Cardiac fibroblast (primary cell): ENCODE results near the gene TMEM86B.
"Not testable (repeated sequence)": the region's sequence is repeated elsewhere in the genome, so short reads cannot be mapped to it uniquely, and the experiment has no call there.

Experiments
- DNase-seq, 2 donors: peaks; one replicate each; pipeline versions ENCODE4 v3.0.0 to v3.0.0-alpha.2; 2010; ENCODE audit warnings: low read depth in 2 of 2
- H3K4me3 ChIP-seq, 2 donors: replicated peaks in 1 of 2; 1 replicate in 1 of 2; 2 replicates in 1 of 2; pipeline ENCODE4 v1.5.1; 2011; ENCODE audit warnings: low read depth in 2 of 2, low read length in 2 of 2, mild to moderate bottlenecking in 2 of 2, moderate library complexity in 1 of 2
- TF ChIP-seq, protein P1 (sequence below): IDR thresholded peaks from one replicate; pipeline ENCODE4 v1.5.1; 2011; ENCODE audit warnings: low read depth, mild to moderate bottlenecking, low read length, inconsistent platforms

Gene TMEM86B

DNA sequence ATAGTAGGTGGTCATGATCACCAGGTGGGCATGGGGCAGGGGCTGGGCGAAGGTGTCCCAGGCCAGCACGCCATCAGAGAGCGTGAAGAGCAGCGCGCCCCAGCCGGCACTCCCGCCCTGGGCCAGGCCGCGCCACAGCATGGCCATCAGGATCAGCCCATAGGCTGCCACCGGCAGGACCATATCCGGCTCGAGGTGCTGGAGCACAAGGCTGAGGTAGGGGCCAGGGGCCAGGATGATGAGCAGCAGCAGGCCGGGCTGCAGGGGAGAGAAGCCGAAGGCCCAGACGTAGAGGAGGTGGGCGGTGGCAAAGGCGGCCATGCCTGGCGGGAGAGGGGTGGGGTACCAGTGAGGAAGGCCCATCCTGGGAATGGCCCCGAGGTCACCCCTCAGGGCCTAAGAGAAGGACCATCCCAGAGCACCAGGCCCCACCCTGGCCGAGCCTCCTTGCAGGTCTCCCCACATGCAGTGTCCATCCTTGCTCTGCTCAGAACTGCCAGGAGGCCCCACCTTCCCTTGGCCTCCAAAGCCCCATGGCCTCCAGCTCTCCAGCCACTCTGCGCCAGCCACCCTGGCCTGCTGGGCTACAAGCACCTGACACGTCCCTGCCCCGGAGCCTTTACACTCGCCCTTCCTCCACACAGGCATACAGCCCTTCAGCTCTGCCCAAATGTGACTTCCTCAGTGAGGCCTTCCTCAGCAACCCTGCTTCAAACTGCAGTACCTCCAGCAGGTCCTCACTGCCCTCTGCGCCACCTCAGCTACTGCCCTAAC lies 1.1 kb downstream of the TMEM86B start:
- TF ChIP-seq, protein P1, sequence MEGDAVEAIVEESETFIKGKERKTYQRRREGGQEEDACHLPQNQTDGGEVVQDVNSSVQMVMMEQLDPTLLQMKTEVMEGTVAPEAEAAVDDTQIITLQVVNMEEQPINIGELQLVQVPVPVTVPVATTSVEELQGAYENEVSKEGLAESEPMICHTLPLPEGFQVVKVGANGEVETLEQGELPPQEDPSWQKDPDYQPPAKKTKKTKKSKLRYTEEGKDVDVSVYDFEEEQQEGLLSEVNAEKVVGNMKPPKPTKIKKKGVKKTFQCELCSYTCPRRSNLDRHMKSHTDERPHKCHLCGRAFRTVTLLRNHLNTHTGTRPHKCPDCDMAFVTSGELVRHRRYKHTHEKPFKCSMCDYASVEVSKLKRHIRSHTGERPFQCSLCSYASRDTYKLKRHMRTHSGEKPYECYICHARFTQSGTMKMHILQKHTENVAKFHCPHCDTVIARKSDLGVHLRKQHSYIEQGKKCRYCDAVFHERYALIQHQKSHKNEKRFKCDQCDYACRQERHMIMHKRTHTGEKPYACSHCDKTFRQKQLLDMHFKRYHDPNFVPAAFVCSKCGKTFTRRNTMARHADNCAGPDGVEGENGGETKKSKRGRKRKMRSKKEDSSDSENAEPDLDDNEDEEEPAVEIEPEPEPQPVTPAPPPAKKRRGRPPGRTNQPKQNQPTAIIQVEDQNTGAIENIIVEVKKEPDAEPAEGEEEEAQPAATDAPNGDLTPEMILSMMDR: no peak
- no peak for DNase-seq
- no peak overlapping the region for H3K4me3 ChIP-seq

DNA sequence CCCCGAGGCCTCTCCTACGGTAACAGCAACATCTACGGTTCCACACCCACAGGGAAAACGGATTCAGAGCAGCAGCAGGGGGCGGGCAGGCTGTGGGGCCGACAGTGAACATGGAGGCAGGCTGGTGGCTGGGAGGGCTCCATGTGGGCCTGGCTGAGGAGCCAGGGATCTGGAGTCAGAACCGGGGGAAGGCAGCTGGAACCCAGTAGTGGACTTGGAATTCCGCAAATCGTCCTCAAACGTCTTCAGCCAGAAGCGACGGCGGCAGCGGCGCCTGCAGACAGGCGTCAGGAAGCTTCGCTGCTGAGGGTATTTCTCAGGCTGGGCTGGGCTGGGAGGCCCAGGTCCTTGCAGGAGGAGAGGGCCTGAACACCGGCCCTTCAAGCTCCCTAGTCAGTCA lies 1.8 kb downstream of the TMEM86B start:
- no peak for DNase-seq
- no peak overlapping the region for H3K4me3 ChIP-seq
- TF ChIP-seq, protein P1: no peak

DNA sequence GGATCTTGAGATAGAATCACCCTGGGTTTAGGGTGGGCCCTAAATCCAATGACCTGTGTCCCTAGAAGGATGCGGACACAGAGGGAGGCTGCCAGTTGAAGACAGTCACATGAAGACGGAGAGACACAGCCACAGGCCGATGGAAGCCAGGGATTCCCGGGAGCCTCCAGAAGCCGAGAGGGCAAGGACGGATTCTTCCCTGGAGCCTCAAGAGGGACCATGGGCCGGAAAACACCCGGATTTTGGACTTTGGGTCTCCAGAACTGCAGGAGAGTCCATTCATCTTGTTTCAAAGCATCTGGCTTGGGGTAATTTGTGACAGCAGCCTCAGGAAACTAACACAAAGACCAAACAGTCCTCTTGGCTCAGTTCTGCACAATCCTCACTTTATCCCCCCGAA lies 2.3 kb downstream of the TMEM86B start:
- TF ChIP-seq, protein P1: no peak
- H3K4me3 ChIP-seq: no peak overlapping the region
- no peak for DNase-seq

DNA sequence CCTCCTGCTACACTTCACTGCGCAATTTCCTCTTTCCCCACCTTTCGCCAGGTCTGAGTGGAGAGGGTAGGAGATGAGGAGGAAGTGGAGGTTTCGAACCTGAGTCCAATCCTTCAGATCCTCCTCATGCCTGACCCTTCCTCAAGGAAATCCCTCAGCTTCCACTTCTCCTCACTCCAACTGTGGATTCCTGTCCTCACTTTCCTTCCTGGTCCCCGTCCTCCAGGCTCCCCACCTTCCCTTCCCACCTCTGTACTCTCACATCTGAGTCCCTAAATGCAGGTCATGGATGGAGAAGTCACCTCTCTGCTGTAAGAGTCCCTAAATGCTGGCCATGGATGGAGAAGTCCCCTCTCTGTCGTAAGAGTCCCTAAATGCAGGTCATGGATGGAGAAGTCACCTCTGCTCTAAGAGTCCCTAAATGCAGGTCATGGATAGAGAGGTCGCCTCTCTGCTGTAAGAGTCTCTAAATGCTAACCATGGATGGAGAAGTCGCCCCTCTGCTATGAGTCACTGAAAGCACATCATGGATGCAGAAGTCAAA lies 3.1 kb downstream of the TMEM86B start:
- DNase-seq: no peak
- TF ChIP-seq, protein P1: no peak
- H3K4me3 ChIP-seq: no peak overlapping the region

DNA sequence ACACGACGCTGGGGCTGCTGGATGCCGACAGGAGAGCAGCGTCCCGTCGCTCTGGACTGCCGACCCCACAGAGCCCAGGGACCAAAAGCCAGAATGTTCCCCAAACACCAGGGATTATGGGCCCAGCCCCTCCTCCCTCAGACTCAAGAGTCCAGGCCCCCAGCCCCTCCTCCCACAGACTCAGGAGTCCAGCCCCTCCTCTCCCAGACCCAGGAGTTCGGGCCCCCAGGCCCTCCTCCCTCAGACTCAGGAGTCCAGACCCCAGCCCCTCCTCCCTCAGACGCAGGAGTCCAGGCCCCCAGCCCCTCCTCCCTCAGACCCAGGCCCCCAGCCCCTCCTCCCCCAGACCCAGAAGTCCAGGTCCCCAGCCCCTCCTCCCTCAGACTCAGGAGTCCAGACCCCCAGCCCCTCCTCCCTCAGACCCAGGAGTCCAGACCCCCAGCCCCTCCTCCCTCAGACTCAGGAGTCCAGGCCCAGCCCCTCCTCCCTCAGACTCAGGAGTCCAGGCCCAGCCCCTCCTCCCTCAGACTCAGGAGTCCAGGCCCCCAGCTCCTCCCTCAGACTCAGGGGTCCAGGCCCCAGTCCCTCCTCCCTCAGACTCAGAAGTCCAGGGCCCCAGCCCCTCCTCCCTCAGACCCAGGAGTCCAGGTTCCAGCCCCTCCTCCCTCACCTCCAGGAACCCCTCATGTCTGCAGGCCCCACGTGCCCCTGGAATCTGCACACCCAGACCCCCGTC lies 3.7 kb downstream of the TMEM86B start:
- H3K4me3 ChIP-seq, DNase-seq: not testable (repeated sequence)

DNA sequence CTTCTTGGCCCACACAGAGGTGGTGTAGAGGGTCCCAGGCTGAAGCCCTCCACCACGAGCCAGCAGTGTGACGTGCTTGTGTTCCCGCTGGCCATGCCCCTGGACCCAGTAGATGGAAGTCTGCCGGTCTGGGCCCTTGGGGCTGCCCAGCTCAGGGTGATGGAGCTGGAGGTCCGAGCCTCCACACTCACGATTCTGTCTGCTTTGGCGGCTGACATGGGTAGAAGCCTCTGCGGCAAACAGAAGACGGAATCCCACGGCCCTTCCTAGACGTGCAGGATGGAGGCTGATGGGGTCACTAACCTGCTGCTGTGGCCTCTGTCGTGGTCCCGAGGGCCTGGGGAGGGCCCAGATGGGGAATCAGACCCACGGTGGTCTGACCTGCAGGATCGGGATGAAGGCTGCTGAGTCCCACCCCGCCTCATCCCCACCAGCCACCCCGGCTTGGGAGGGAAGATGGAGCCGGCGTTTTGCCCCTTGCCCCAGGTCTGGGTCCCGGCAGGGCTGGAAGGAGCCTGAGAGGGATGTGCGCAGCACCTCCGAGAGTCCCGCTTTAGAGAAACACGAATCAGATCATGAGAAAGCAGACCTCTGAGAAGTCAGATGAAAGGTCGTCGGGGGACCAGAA lies 4.4 kb downstream of the TMEM86B start:
- H3K4me3 ChIP-seq: no peak overlapping the region
- TF ChIP-seq, protein P1: no peak
- no peak for DNase-seq
